ENCODE results near the gene SPOCK2.

The SPOCK2 gene

GRCh38 chr10:72068901-72069446, 19.4 kb downstream of the SPOCK2 start:
- no peak for DNase-seq

- no peak for DNase-seq
Observed at GRCh38 chr10:72068126-72068765, 20.1 kb downstream of the SPOCK2 start.

- no peak for DNase-seq
Observed at GRCh38 chr10:72067463-72068125, 20.8 kb downstream of the SPOCK2 start.

- no peak for DNase-seq
Observed at GRCh38 chr10:72066318-72067284, 21.8 kb downstream of the SPOCK2 start.

- DNase-seq: no peak
Observed at GRCh38 chr10:72065439-72066025, 22.8 kb downstream of the SPOCK2 start.

GRCh38 chr10:72063703-72064391, 24.5 kb downstream of the SPOCK2 start:
- DNase-seq: no peak

- no peak for DNase-seq
Observed at GRCh38 chr10:72062832-72063702, 25.3 kb downstream of the SPOCK2 start.

- no peak for DNase-seq
Observed at GRCh38 chr10:72062382-72062781, 26.0 kb downstream of the SPOCK2 start.

- DNase-seq: no peak
Observed at GRCh38 chr10:72061930-72062329, 26.4 kb downstream of the SPOCK2 start.

GRCh38 chr10:72061491-72061890, 26.9 kb downstream of the SPOCK2 start:
- no peak for DNase-seq

GRCh38 chr10:72059843-72060822, 28.2 kb downstream of the SPOCK2 start:
- DNase-seq: no peak

GRCh38 chr10:72058989-72059842, 29.1 kb downstream of the SPOCK2 start:
- DNase-seq: no peak

GRCh38 chr10:72058347-72058898, 29.9 kb downstream of the SPOCK2 start:
- no peak for DNase-seq

GRCh38 chr10:72056932-72057751, 31.2 kb downstream of the SPOCK2 start:
- DNase-seq: no peak

- DNase-seq: no peak
Observed at GRCh38 chr10:72056113-72056512, 32.2 kb downstream of the SPOCK2 start.

GRCh38 chr10:72053690-72054089, 34.7 kb downstream of the SPOCK2 start:
- no peak for DNase-seq

- no peak for DNase-seq
Observed at GRCh38 chr10:72050873-72051272, 37.5 kb downstream of the SPOCK2 start.
